ENCODE data around the gene IGF2R.

GRCh38 chr6:160104821-160105517 lies 136.1 kb downstream of the IGF2R start:
- TF ChIP-seq CTCF (IDR thresholded peaks at IDR 0.05; ENCODE audit: low read depth, low read length) = no peak
- TF ChIP-seq POLR2A (IDR thresholded peaks at IDR 0.05; ENCODE audit: extremely low read depth, insufficient read length) = no peak
- no peak for TF ChIP-seq MYC (IDR thresholded peaks at IDR 0.05; ENCODE audit: low read depth, low read length)
